SIG-M5 treated with dmso at 0.1 percent for 504 hours (cell line): ENCODE measurements around the gene CHST12.
A peak's percentile ranks its signal among the peaks of the same experiment; 100 is the strongest.

ENCODE experiments used
- DNase-seq: peaks from one replicate; lab custom pipeline; 2025; ENCODE audit not compliant: unreplicated experiment; lab: John Stamatoyannopoulos, UW

Gene CHST12

GRCh38 chr7:2403014-2403717, at the start of gene CHST12:
Gene CHST12, plus strand, starts transcription at chr7:2403611. Its CDS starts 29,029 bp downstream, at chr7:2432640.
- peak; percentile 82 for DNase-seq

GRCh38 chr7:2353936-2354185, 49.5 kb upstream of the CHST12 start:
- peak; percentile 85 for DNase-seq

GRCh38 chr7:2354186-2354938, 49.0 kb upstream of the CHST12 start, which contains the start of gene EIF3B:
Gene EIF3B, plus strand, starts transcription at chr7:2354827. Its CDS starts 95 bp downstream, at chr7:2354922.
- DNase-seq = peak; percentile 89

GRCh38 chr7:2354939-2355704, 48.3 kb upstream of the CHST12 start:
- DNase-seq = no peak

GRCh38 chr7:2355705-2356008, 47.8 kb upstream of the CHST12 start:
- no peak for DNase-seq

GRCh38 chr7:2357165-2357564, 46.2 kb upstream of the CHST12 start:
- no peak for DNase-seq

GRCh38 chr7:2357571-2357970, 45.8 kb upstream of the CHST12 start:
- no peak for DNase-seq

- no peak for DNase-seq
These were observed 44.4 kb upstream of the CHST12 start for GRCh38 chr7:2358968-2359527.

- DNase-seq = no peak
These were observed 43.8 kb upstream of the CHST12 start for GRCh38 chr7:2359610-2360009.

GRCh38 chr7:2360796-2361195, 42.6 kb upstream of the CHST12 start:
- no peak for DNase-seq

- DNase-seq = no peak
These were observed 40.9 kb upstream of the CHST12 start for GRCh38 chr7:2362385-2363088.

GRCh38 chr7:2369139-2369538, 34.3 kb upstream of the CHST12 start:
- no peak for DNase-seq

- no peak for DNase-seq
These were observed 32.1 kb upstream of the CHST12 start for GRCh38 chr7:2371329-2371728.

GRCh38 chr7:2372724-2373123, 30.7 kb upstream of the CHST12 start:
- DNase-seq = no peak

GRCh38 chr7:2373124-2373556, 30.3 kb upstream of the CHST12 start:
- DNase-seq = no peak

- DNase-seq = no peak
These were observed 29.8 kb upstream of the CHST12 start for GRCh38 chr7:2373646-2374045.

- no peak for DNase-seq
These were observed 29.0 kb upstream of the CHST12 start for GRCh38 chr7:2374401-2374800.

- DNase-seq = no peak
These were observed 28.3 kb upstream of the CHST12 start for GRCh38 chr7:2374830-2375728.

GRCh38 chr7:2376351-2377154, 26.9 kb upstream of the CHST12 start:
- no peak for DNase-seq
